Inflammatory macrophage (primary cell): ENCODE measurements around the gene CAMKMT.

Experiments
- DNase-seq, 2 donors: peaks; one replicate each; pipeline ENCODE4 v3.0.0-alpha.2; 2020 to 2022

The CAMKMT gene

DNA sequence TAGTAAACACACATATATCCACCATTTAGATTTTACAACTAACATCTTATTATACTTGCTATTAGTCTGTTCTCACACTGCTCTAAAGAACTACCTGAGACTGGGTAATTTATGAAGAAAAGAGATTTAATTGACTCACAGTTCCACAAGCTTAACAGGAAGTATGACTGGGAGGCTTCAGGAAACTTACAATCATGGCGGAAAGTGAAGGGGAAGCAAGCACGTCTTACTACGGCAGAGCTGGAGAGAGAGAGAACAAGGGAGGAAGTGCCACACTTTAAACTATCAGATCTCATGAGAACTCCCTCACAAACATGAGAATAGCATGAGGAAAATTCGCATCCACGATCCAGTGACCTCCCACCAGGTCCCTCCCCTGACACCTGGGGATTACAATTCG is 240.7 kb downstream of the CAMKMT start:
- DNase-seq = peak in 1 of 2 donors; percentile 24

DNA sequence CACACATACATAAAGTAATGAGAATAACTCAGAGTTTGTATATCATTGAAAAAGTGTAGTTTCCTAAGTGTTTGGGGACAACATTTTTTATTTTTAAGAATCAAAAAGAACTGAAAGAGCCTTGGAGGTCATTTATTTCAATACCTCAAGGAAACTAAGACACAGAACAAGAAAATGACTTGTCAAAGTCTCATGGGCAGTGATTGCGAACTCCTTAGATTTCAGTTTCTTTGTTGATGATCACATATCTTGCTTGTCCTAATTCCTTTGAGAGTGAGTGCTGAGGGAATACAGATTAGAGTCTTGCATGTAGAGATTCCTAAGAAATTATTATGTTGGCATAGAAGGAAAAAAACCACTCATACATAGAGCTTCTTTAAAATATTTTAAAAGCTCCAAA is 243.8 kb downstream of the CAMKMT start:
- no peak for DNase-seq

DNA sequence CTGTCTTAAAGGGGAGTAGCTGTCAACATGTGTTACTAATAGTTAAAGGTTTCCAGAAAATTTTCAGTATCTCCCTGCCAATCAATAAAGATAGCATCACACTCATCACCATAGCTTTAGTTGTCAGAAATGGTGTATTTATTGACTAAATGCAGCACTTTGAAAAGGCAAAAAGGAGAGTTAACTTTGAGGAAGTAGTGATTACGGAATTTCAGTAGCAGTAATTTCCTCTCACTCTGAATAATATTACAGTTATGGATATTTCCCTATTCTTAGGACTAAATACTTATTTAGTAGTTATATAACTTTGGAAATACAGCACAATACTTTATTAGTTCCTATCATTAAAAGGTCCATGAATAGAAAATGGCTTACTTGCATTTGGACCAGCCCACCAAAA is 250.5 kb downstream of the CAMKMT start:
- peak; percentile 7 to 62 for DNase-seq

DNA sequence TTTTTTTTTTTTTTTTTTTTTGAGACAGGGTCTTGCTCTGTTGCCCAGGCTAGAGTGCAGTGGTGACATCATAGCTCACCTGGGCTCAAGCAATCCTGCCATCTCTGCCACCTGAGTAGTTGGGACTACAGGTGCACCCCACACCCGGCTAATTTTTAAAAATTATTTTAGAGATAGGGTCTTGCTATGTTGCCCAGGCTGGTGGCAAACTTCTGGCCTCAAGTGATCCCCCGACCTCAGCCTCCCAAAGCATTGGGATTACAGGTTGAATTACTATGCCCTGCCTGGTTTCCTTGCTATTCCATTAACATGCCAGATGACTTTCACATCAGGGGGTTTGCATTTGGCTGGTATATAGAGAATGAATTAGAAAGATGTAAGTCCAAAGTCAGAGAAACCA is 253.2 kb downstream of the CAMKMT start:
- no peak for DNase-seq

DNA sequence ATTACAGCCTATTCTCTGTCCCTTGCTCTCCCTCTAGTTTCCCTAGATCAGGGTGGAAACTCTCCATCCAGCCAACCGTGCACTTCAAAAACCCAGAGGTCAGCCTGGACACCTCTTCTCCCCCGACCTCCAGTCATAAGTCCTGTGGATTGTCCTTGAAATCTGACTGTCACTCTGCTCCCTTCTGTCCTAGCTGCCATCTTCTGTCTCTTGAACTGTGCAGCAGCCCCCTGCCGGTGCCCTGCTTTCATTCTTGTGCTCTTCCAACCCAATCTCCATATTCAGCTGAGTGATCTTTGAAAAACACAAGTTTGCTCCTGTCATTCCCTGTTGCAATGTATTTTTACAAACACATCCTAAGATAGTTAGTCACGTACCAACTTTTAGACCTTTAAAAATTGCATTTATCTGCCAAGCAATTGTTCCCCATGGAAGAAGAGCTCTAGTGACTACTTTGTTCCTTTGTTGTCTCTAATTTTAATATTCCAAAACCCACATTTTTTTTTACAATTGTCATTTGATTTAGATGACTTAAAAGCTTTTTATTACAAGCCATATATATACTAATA is 254.3 kb downstream of the CAMKMT start:
- DNase-seq = no peak

DNA sequence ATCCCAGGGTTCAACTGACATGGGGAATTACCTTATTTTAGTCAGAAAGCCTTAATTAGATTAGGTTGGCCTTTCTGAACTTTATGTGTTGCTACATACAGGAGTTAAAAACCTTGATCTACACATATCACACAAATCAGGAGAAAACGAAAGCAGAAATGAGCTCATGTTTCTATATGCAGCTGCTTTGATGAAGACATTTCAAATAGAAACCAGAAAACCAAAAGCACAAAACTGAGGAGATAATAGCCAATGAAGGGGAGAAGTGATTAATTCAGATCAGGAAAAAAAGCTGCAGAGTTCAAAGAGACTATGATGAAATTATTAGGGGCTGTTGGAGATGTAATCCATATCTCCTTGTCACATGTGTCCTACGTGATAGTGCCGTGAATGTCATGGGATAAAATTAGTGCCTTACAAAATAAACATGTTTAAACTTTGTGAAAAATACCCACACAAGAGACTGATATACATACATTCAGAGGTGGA is 255.0 kb downstream of the CAMKMT start:
- DNase-seq = peak; percentile 7 to 9

DNA sequence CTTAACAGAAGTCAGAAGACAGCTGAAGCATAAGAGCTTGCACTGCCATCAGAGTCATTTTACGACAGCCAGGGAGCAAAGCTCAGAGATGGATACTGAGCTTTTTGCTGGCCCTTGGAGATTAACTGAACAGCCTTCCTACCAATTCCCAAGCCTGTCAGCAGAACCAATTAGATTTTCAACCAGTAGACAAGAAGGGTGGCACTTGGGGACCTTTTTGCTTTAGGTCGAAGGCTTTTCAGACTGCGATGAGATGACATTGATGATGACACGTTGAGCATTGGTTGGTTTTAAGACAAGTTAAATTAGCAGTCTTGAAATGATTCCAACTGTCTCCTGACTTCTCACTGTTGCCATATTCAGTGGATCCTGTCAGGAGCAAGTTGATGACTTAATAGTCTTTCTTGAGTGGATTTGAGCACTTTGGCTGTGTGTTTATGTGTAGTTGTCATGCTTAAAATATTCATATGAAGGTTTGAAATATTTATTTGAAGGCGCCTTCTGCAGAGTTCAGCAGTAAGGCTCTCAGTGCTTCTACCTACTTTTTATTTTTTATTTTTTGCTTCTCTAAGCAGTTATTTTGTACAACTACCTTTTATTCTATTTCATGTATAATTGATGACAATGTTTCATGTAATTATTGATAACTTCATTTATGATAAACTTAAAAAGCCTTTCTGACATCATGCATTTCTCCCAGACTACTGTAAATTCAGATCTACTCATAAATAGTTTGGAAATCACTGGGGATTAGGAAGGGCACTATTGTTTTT is 256.7 kb downstream of the CAMKMT start:
- no peak for DNase-seq

DNA sequence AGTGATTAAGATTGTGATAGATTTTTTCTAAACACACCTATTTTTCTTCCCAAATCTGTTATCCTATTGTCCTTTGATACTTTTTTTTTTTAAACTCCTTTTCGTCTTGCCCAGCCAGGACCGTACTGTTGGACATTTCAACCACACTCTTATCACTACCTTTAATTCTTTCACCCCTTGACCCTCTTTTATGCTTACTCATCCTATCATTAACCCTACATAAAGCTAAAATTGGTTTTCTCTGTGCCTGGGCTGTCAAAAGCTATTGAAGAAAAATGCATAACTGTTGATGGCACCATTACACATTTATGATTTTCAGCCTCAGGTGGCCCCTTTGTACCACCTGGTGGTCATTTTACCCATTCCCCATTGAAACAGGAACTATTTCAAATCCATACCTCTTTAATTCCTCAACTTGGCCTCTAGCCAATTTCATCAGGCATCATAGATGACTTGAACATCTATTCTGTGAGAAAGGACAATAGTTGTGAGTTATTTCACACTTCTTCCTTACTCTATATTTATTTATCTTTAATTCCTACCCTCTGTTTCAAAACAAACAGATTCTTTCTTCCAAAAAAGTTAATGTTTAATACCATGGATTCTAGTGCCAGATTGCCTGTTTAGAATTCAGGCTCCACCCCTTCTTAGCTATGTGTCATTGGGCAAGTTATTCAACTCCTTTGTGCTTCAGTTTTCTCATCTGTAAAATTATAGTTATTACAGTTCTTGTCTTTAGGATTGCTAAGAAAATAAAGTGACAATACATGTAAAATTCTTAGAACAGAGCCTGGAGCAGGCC is 258.6 kb downstream of the CAMKMT start:
- no peak for DNase-seq

DNA sequence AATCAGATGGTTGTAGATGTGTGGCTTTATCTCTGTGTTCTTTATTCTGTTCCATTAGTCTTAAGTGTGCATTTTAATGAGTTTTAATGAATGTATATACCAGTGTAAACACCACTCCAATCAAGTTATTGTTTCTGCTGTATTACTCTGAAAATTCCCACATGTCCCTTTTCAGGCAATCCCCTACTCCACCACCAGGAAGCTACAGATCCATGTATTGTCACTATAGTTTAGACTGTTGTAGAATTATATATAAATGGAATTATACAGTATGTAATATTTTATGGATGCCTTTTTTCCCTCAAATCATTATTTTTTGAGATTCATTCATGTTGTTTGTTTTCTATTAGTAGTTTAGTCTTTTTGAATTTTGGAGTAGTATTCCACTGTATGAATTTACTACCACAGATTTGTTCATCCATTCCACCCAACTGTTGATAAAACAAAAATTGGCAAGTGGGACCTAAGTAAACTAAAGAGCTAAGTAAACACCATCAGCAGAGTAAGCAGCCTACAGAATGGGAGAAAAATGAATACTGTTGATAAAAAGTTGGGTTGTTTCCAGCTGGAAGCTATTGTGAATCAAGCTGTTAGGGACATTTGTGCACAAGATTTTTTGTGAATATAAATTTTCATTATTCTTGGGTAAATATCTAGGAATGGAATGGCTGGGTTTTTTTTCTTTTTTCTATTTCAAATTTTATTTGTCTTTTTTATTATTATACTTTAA is 262.0 kb downstream of the CAMKMT start:
- DNase-seq = no peak

DNA sequence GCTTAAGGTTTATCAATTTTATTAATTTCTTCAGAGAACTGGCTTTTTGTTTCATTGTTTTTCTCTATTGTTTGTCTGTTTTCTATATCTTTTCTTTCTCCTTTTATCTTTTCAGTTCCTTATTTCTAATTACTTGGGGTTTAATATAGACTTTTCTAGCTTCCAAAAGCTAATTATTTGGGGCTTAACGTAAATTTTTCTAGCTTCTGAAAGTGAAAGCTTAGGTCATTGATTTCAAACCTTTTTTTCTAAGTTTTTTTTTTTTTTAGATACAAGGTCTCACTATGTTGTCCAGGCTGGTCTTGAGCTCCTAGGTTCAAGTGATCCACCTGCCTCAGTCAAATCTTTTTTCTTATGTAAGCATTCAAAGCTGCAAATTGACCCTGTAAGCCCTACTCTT is 266.6 kb downstream of the CAMKMT start:
- no peak for DNase-seq

DNA sequence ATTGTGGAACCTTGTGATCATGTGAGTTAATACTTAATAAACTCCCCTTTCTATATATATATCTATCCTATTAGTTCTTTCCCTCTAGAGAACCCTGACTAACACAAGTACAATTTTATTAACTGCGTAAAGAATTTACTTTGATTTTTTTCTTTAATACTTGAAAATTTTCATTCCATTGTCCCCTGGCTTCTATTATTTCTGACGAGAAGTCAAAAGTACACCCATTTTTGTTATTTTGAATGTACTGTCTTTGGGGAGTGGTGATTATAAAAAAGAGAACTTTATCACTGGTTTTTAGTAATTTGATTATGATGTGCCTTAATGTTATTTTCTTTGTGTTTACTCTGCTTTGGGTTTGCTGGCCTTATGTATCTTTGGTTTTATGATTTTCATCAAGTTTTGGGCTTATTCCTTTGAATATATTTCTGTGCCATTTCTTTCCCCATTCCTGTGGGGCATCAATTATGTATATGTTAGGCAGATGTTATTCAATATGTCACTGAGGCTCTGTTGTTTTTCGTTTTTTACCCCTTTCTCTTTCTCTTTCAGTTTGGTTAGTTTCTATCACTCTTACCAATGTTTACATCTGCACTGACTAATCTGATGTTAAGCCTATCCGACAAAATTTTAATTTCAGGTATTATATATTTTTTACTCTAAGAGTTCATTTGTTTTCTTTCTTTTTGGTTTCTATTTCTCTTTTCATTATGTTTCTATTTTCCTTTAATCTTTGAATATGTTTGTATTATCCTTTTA is 271.4 kb downstream of the CAMKMT start:
- no peak for DNase-seq

DNA sequence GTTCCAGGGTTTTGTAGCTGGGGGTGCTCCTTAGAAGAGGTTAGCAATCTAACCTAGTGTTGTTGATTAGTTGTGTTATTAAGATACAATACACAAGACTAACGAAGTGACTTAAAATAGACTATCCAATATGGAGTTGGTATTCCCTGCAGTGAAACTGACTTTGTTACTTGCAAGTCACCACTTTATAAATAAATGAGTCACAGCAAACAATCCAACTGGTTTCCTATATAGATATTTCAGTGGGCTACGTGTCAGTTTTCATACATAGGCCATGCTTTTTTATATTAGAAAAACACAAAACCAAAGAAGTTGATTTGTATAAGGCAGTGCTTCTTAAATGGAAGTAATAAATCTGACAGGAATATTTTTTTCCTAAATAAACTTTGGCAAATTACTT is 274.0 kb downstream of the CAMKMT start:
- no peak for DNase-seq

DNA sequence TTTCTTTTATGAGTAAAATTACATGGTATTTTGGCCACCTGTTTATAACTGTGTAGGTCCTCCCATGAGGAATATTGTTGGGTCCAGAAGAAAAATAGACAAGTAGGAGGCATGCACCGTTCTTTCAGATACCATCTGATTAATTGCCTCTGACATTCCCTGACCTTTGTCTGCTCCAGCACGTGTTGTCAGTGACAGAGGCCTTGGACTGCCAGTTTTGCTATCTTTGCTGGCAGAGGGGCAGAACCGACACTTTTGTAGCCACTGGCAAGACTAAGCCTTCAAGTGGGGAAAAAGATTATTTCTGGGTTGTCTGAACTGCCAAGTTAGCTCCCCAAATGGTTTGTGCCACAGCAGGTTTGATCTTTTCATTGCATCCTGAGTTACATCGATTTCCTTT is 276.9 kb downstream of the CAMKMT start:
- DNase-seq = no peak

DNA sequence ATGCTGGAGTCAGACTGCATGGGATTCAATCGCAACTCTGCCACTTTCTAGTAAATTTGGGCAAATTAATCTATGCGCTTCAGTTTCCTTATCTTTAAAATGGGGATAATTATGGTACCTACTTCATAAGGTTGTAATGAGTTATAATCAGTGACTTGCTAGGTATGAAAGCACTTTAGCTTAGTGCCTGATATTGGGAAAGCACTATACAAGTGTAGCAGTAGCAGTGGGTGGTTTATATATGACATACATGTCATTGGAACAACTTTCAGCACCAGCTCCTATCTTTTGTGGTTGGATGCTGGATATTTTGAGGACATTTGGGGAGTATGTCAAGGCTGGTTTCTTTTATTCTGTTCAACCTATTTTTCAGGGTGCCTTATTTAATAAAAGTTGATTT is 277.7 kb downstream of the CAMKMT start:
- DNase-seq = no peak

DNA sequence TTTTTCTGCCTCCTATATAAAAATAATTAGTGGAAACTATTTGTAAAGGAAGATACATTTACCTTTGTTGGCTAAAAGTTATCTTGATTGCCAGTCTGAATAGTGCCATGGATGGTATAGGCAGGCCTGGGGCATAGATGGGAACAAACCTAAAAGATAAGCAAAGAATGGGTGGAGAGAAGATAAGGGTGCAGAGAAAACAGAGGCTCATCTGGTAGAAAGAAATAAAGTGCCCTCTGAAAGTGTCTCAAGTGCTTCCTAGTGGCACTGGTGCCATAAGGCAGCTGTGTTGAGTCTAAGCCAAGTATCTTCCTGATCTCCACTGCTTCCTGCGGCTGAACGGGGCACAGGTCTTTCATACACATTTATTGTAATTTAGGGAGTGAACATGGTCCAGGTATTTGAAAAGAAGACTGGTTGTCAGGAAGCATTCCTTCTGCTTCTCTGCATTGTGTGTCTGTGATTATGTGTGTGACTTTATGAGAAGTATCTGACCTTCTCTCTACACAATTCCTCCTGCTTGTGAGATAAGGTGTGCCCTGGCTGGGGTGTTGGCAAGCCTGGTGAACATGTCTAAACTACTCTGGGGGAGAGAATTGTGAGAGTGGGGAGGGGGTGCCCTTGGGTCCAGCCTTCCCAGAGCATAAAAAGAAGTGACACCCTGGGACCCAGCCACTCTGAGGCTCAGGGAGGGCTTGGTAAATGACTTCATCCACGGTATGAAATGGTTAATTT is 280.5 kb downstream of the CAMKMT start:
- no peak for DNase-seq

DNA sequence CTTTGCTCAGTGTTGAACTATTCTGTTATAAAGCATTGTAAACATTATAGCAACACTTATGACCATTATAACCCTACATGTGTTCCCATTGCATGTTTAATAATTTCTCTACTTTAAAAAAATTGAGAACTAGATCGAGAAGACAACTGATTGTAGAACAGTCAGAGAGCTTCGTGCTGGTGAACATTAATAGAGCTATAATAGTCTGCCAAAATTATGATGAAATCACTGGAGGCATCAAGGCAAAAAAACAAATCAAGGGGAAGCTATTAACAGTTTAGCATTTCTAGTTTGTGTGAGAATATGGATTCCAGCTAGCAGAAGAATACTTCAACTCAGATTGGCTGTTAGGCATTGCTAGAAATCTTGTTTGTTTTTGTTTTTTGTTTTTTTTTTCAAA is 284.2 kb downstream of the CAMKMT start:
- DNase-seq = no peak

DNA sequence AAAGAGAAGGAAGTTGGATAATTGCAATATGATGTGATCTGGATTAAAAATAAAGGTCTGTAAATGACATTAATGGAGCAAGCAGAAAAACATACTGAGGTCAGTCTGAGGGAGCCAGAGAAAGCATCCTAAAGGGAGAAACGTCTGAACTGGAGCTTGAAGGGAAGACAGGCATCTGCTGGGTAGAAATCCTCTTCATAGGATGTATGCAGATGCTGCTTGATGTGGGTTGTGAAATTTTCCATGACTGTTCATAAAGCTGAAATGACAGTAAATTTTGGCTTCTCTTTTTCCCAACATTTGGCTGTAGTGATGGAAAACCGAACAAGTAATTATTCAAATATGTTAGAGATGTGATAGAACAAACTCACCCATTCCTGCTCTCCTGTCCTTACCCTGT is 287.6 kb downstream of the CAMKMT start:
- DNase-seq = no peak

DNA sequence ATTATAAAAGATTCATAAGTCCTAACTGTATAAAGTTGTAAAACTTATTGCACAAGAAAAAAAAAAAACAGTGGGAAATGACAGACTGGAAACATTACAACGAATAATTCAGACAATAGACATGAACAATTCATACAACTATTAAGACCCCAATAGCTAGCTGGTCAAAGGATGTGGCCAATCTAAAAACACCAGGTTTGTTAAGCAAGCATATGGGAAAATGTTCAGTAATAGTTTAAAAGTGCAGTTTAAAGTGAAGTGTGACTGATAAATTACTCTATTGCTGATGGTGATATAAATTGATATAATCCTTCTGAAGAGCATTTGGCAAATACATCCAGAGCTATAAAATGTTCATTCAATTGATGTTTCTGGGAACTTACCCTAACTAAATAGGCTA is 289.0 kb downstream of the CAMKMT start:
- DNase-seq = no peak

DNA sequence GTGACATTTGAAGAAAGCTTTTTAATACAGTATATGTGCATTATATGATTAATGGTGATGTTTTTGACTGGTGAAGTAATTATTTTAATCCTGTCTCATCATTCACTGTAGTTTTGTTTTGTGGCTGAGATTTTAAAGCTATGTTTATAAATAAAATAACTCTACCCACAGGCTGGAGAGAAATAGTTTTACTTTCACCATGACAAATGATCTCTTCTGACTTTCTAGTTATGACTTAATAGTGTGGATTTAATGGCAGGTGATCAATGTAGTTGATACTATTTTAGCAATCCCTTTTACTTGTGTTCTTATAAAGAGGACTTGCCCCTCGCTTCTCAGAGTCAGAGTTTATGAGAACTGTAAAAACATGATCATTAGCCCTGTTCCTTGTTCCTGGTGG is 290.2 kb downstream of the CAMKMT start:
- DNase-seq = no peak

DNA sequence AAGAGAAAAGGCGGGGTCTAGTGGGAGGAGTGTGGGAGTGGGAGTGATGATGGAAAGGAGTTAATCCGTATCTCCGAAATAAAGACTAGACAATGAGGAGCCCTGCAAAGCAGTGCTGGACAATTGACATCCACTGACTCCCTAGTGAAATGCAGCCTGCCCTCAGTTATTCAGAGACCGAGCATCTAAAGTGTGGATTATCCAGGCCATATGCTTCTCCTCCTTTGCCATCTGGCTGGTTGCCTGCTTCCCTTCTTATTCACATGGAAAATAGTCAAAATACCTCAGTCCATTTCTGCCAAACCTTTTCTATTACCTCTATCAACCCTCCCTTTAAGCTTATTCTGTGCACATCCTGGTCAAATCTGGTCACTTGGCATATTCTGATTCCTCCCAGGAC is 291.0 kb downstream of the CAMKMT start:
- no peak for DNase-seq

DNA sequence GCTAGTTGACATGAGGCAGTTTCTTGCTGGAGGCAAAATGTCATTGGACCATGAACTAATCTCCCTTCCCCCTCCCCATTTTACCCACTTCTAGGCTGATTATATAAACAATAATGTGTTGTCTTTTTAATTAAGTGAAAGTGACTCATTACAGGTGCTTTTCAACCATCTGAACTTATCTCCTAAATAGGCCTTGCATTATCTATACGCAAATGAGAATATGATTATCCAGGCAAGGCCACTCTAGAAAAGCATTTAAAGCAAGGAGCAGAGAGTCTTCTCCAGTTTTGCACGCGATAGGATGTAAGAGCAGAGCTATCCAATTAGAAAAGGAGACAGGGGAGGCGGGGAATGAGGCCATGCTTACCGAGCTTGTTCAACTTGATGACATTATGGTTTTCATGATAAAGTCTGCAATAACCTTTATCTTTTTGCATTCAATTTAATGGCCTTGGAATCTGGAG is 293.7 kb downstream of the CAMKMT start:
- DNase-seq = no peak
